H1 (cell line): ENCODE data around the gene CTSA. TPM values are rescaled to one million over a fixed set of nuclear protein-coding genes. Genes with fewer than 3 reads are reported as not detected.

Experiments used
- CTCF ChIA-PET: fragments of 300-600 bp; sonication (Branson Sonifier 250); formaldehyde crosslinking; loops from one replicate; lab custom pipeline; 2021; ENCODE audit not compliant: partially characterized antibody; lab: Charles Lee
- POLR2A ChIA-PET: fragments of 300-600 bp; sonication (Branson Sonifier 250); formaldehyde crosslinking; loops from one replicate; lab custom pipeline; 2021; ENCODE audit warnings: inconsistent platforms; ENCODE audit not compliant: partially characterized antibody; lab: Charles Lee
- DNase-seq, 2 experiments: peaks; one replicate each; pipeline versions ENCODE4 v3.0.0 to v3.0.0-alpha.2; 2010 to 2022; ENCODE audit warnings: low spot score in 2 of 2, low read depth in 1 of 2, mixed read lengths in 1 of 2
- FAIRE-seq: peaks from 2 replicates; lab custom pipeline; 2011; peaks lifted over from hg19 to GRCh38; lab: Jason Lieb, UNC
- H2AFZ ChIP-seq: 2 replicates; pipeline ENCODE4 v1.8.1; 2012; ENCODE audit warnings: low read length, inconsistent platforms
- H2AK5ac ChIP-seq: 2 replicates; pipeline ENCODE4 v1.6.1; 2013; ENCODE audit warnings: low read depth, low read length
- H2BK120ac ChIP-seq: replicated peaks from 2 replicates; pipeline ENCODE3; 2013; ENCODE audit warnings: low read depth, low read length, inconsistent platforms
- H2BK12ac ChIP-seq: 2 replicates; pipeline ENCODE4 v1.6.1; 2013; ENCODE audit warnings: low read depth, low read length
- H2BK15ac ChIP-seq: 2 replicates; pipeline ENCODE4 v1.6.1; 2013; ENCODE audit warnings: low read length
- H2BK20ac ChIP-seq: 2 replicates; pipeline ENCODE4 v1.6.1; 2013; ENCODE audit warnings: low read length
- H2BK5ac ChIP-seq: 2 replicates; pipeline ENCODE4 v1.6.1; 2013; ENCODE audit warnings: low read depth, low read length
- H3K14ac ChIP-seq: 2 replicates; pipeline ENCODE4 v1.6.1; 2013; ENCODE audit warnings: inconsistent platforms; ENCODE audit not compliant: insufficient read length
- H3K18ac ChIP-seq: 2 replicates; pipeline ENCODE4 v1.6.1; 2013; ENCODE audit warnings: low read length; ENCODE audit errors: extremely low read depth
- H3K23ac ChIP-seq: 2 replicates; pipeline ENCODE4 v1.6.1; 2013; ENCODE audit warnings: inconsistent platforms; ENCODE audit not compliant: insufficient read length
- H3K23me2 ChIP-seq: 2 replicates; pipeline ENCODE4 v1.6.1; 2013; ENCODE audit warnings: low read depth, low read length
- H3K27ac ChIP-seq: 2 replicates; pipeline ENCODE4 v1.6.1; 2011; ENCODE audit warnings: low read depth, low read length, inconsistent platforms
- H3K27me3 ChIP-seq, 4 experiments: replicated peaks in 1 of 4; 1 replicate in 1 of 4; 2 replicates in 3 of 4; pipeline versions ENCODE4 v1.6.1 to v1.8.1; 2011 to 2013; ENCODE audit warnings: low read length in 3 of 4, mild to moderate bottlenecking in 3 of 4, inconsistent platforms in 2 of 4, mixed read lengths in 2 of 4, moderate library complexity in 1 of 4; ENCODE audit not compliant: control insufficient read depth in 3 of 4, insufficient read depth in 3 of 4; ENCODE audit errors: extremely low read depth in 1 of 4
- H3K36me3 ChIP-seq, 4 experiments: 2 replicates each; pipeline versions ENCODE4 v1.6.1 to v1.8.1; 2011 to 2013; ENCODE audit warnings: mild to moderate bottlenecking in 4 of 4, low read length in 3 of 4, moderate library complexity in 2 of 4, control low read depth in 1 of 4, inconsistent platforms in 1 of 4; ENCODE audit not compliant: insufficient read depth in 4 of 4, control insufficient read depth in 2 of 4
- H3K4ac ChIP-seq: replicated peaks from 2 replicates; pipeline ENCODE3; 2013; ENCODE audit warnings: low read length, low read depth, mixed read lengths, inconsistent platforms; ENCODE audit not compliant: insufficient read length
- H3K4me1 ChIP-seq, 4 experiments: replicated peaks in 1 of 4; 1 replicate in 1 of 4; 2 replicates in 3 of 4; pipeline versions ENCODE4 v1.6.1 to v1.8.1; 2011 to 2013; ENCODE audit warnings: low read length in 3 of 4, inconsistent platforms in 2 of 4, mixed read lengths in 1 of 4; ENCODE audit not compliant: insufficient read depth in 4 of 4, control insufficient read depth in 3 of 4
- H3K4me2 ChIP-seq, 2 experiments: 2 replicates each; pipeline versions ENCODE4 v1.6.1 to v1.8.1; 2011 to 2013; ENCODE audit warnings: low read depth in 2 of 2, low read length in 2 of 2, control low read depth in 1 of 2, inconsistent platforms in 1 of 2, mild to moderate bottlenecking in 1 of 2; ENCODE audit not compliant: insufficient read depth in 1 of 2
- H3K4me3 ChIP-seq, 4 experiments: fragments of 200-600, 300-600 bp in 1 of 4; sonication (generic), shearing (Covaris generic), sonication (Bioruptor Twin) in 1 of 4; 2 replicates each; pipeline versions ENCODE4 v1.5.1 to v1.8.1; 2011 to 2016; ENCODE audit warnings: low read length in 4 of 4, low read depth in 3 of 4, control low read depth in 2 of 4, inconsistent platforms in 2 of 4, mild to moderate bottlenecking in 2 of 4, mixed read lengths in 1 of 4, moderate library complexity in 1 of 4; ENCODE audit not compliant: insufficient read depth in 2 of 4; ENCODE audit errors: extremely low read depth in 1 of 4
- H3K56ac ChIP-seq: replicated peaks from 2 replicates; pipeline ENCODE3; 2013; ENCODE audit warnings: low read depth, mild to moderate bottlenecking, mixed read lengths, low read length, inconsistent platforms; ENCODE audit not compliant: insufficient read length
- H3K79me1 ChIP-seq: 2 replicates; pipeline ENCODE4 v1.6.1; 2013; ENCODE audit warnings: low read depth, low read length, control low read depth
- H3K79me2 ChIP-seq, 2 experiments: 2 replicates each; pipeline versions ENCODE4 v1.6.1 to v1.8.1; 2012 to 2013; ENCODE audit warnings: low read length in 2 of 2, mild to moderate bottlenecking in 2 of 2, inconsistent platforms in 1 of 2; ENCODE audit not compliant: insufficient read depth in 2 of 2, control insufficient read depth in 1 of 2
- H3K9ac ChIP-seq, 4 experiments: replicated peaks in 1 of 4; 1 replicate in 1 of 4; 2 replicates in 3 of 4; pipeline versions ENCODE4 v1.6.1 to v1.8.1; 2011 to 2013; ENCODE audit warnings: low read depth in 3 of 4, low read length in 3 of 4, control low read depth in 2 of 4, mild to moderate bottlenecking in 2 of 4, moderate library complexity in 2 of 4, inconsistent platforms in 1 of 4; ENCODE audit errors: extremely low read depth in 1 of 4
- H3K9me3 ChIP-seq, 2 experiments: 2 replicates each; pipeline versions ENCODE4 v1.6.1 to v1.8.1; 2012 to 2013; ENCODE audit warnings: mild to moderate bottlenecking in 2 of 2, moderate library complexity in 2 of 2, control low read depth in 1 of 2, inconsistent platforms in 1 of 2, low read depth in 1 of 2, low read length in 1 of 2, mixed read lengths in 1 of 2; ENCODE audit not compliant: insufficient read depth in 2 of 2
- H4K20me1 ChIP-seq, 2 experiments: replicated peaks in 1 of 2; 2 replicates each; pipeline versions ENCODE3 to v1.8.1; 2011 to 2013; ENCODE audit warnings: inconsistent platforms in 2 of 2, low read length in 2 of 2, mild to moderate bottlenecking in 1 of 2; ENCODE audit not compliant: insufficient read depth in 2 of 2, control insufficient read depth in 1 of 2
- H4K5ac ChIP-seq: 2 replicates; pipeline ENCODE4 v1.6.1; 2013; ENCODE audit warnings: low read length, low read depth, mixed read lengths, inconsistent platforms; ENCODE audit not compliant: insufficient read length
- H4K8ac ChIP-seq: 2 replicates; pipeline ENCODE4 v1.8.0; 2013; ENCODE audit warnings: mild to moderate bottlenecking, moderate library complexity, low read length, inconsistent platforms; ENCODE audit not compliant: insufficient read depth; ENCODE audit errors: extremely low read depth
- H4K91ac ChIP-seq: replicated peaks from 2 replicates; pipeline ENCODE3; 2013; ENCODE audit warnings: low read length, mixed read lengths, inconsistent platforms; ENCODE audit not compliant: insufficient read length
- EZH2 ChIP-seq: fragments of 200-600 bp; sonication (generic); IDR thresholded peaks from 2 replicates; pipeline ENCODE4 v1.7.1; 2012; ENCODE audit warnings: low read depth, mild to moderate bottlenecking, moderate library complexity, low read length, inconsistent platforms; ENCODE audit not compliant: severe bottlenecking
- KDM1A ChIP-seq: fragments of 200-600, 300-600 bp; sonication (generic); IDR thresholded peaks from 2 replicates; pipeline ENCODE4 v1.7.1; 2016; ENCODE audit warnings: mild to moderate bottlenecking, low read length, borderline replicate concordance
- NRF1 ChIP-seq: IDR thresholded peaks from 2 replicates; pipeline ENCODE4 v1.6.1; 2011; ENCODE audit warnings: mild to moderate bottlenecking, low read depth, low read length, improper control_type of control experiment
- PHF8 ChIP-seq: fragments of 200-600 bp; sonication (generic); conservative IDR thresholded peaks from 2 replicates; pipeline ENCODE4 v1.7.1; 2012; ENCODE audit warnings: low read depth, mild to moderate bottlenecking, inconsistent platforms, low read length, moderate library complexity
- POLR2AphosphoS5 ChIP-seq: IDR thresholded peaks from 2 replicates; pipeline ENCODE4 v1.6.1; 2011; ENCODE audit warnings: low read depth, low read length
- RBBP5 ChIP-seq: IDR thresholded peaks from 2 replicates; pipeline ENCODE4 v1.7.1; 2012; ENCODE audit warnings: low read depth, mild to moderate bottlenecking, inconsistent platforms, low read length, moderate library complexity, borderline replicate concordance
- SAP30 ChIP-seq: fragments of 300-600 bp; sonication (generic); IDR thresholded peaks from 2 replicates; pipeline ENCODE4 v1.7.1; 2012; ENCODE audit warnings: low read length, moderate library complexity, mild to moderate bottlenecking, inconsistent platforms; ENCODE audit not compliant: insufficient read depth, insufficient replicate concordance
- SUZ12 ChIP-seq: fragments of 200-600 bp; sonication (generic); IDR thresholded peaks from 2 replicates; pipeline ENCODE4 v1.6.1; 2012; ENCODE audit warnings: mild to moderate bottlenecking, inconsistent platforms, low read length, moderate library complexity, mixed read lengths
- TAF1 ChIP-seq: IDR thresholded peaks from 2 replicates; pipeline ENCODE4 v1.6.1; 2011; ENCODE audit warnings: mild to moderate bottlenecking, low read depth, low read length
- TBP ChIP-seq: IDR thresholded peaks from 2 replicates; pipeline ENCODE4 v1.6.1; 2011; ENCODE audit warnings: low read depth, low read length, improper control_type of control experiment
- TEAD4 ChIP-seq: IDR thresholded peaks from 2 replicates; pipeline ENCODE4 v1.6.1; 2012; ENCODE audit warnings: low read depth, low read length, inconsistent platforms, mixed read lengths
- ZNF274 ChIP-seq: IDR thresholded peaks from 2 replicates; pipeline ENCODE4 v1.7.0; 2012; ENCODE audit warnings: low read length, borderline replicate concordance; ENCODE audit errors: extremely low read depth
- WGBS, 2 experiments: shearing (Covaris generic) in 1 of 2; methylation state at CpG; one replicate each; pipeline versions ENCODE4 v1.1.6 to v1.1.7; 2013 to 2015; ENCODE audit warnings: low lambda C conversion rate in 2 of 2, mixed read lengths in 2 of 2, inconsistent platforms in 1 of 2, low coverage in 1 of 2, missing lambda C conversion rate in 1 of 2; ENCODE audit not compliant: insufficient replicate concordance in 2 of 2, insufficient coverage in 1 of 2, insufficient read length in 1 of 2; ENCODE audit errors: extremely low coverage in 1 of 2, missing lambda C conversion rate in 1 of 2; 5-methylcytosine and 5-hydroxymethylcytosine counted together
- polyA plus RNA-seq, 7 experiments: library from polyadenylated mRNA; depleted of rRNA in 3 of 7; stranded (reverse) in 5 of 7; unstranded in 2 of 7; fragments of >200 nt in 5 of 7; fragments of 200-250 nt in 2 of 7; gene quantifications; 1 replicate in 5 of 7; 2 replicates in 1 of 7; 4 replicates in 1 of 7; pipeline versions ENCODE4 v1.2.1 to v1.2.3, GENCODE V29; 2011 to 2013; ENCODE audit warnings: missing spikeins in 2 of 7, mixed read lengths in 2 of 7
- total RNA-seq: library from RNA; stranded (reverse); fragmentation: NEBNext Ultra II Directional; extraction: Animal tissue kit (Norgen Biotek cat#: 25700); gene quantifications from 2 replicates; pipeline ENCODE4 v1.2.1, GENCODE V29; 2021
- TF ChIP-seq, protein P1 (sequence below): IDR thresholded peaks from 2 replicates; pipeline ENCODE4 v1.6.1; 2011; ENCODE audit warnings: low read length, improper control_type of control experiment

Gene CTSA
- total and polyA plus RNA-seq, 2 of the 8 experiments (the other 6 are each of a cell fraction or from before 2014, with no cell fraction given), result 49.7 to 74.0 TPM

DNA sequence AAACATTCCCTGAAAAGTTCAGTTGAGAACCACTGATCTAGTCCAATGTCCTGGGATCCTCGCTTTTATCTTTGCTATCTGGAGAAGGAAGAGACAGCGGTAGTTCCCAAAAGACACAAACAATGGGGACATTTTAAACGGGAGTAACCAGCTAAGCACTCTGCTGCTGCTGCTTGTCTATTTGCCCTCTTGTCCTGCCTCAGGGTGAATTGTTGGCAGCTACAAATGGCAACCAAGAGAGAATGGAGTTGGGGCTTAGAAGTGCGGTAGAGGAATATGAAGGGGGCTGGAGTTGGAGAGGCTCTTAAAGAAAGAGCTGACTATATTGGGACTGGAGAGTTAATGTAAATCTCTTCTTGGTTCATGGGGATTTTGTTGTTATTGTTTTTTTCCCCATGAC lies 16.6 kb upstream of the CTSA start:
- Histone ChIP-seq H2BK5ac (no peak overlapping the region), H2AK5ac (no peak overlapping the region), H3K79me2 (no peaks in the 10 kb centered on the region), H3K9ac (no peak overlapping the region), H3K14ac (no peak overlapping the region), H3K4me1 (no peaks in the 10 kb centered on the region), H3K4ac (no peak overlapping the region), H3K23ac (no peak overlapping the region), H4K8ac (no peak overlapping the region), H3K4me2 (no peak overlapping the region), H2BK15ac (no peak overlapping the region), H3K27ac (no peak overlapping the region), H4K91ac (no peak overlapping the region), H2BK12ac (no peak overlapping the region), H3K18ac (no peak overlapping the region), H4K5ac (no peak overlapping the region), H2AFZ (no peak overlapping the region), H3K27me3 (no peaks in the 10 kb centered on the region), H3K23me2 (no peaks in the 10 kb centered on the region), H3K56ac (no peak overlapping the region), H2BK120ac (no peak overlapping the region), H2BK20ac (no peak overlapping the region), H3K9me3 (no peaks in the 10 kb centered on the region), H3K4me3 (no peak overlapping the region), H3K79me1 (no peaks in the 10 kb centered on the region), H4K20me1 (no peaks in the 10 kb centered on the region), H3K36me3 (peaks cover 0 to 9% (median 7%) of the 10 kb centered on the region in 4 experiments; a peak in 6 of 8 replicates)
- FAIRE-seq (no peak), DNase-seq (no peak)
- CTCF ChIA-PET, result interaction anchor here (0.6 to 1.8 kb wide), 6 partner anchors 10 to 95 kb away, joined by 3 to 5 read pairs (median 3); no protein-coding TSS in a partner anchor
- POLR2A ChIA-PET, result interaction anchor here (0.6 to 2.0 kb wide), 10 partner anchors 8 to 62 kb away, joined by 3 to 7 read pairs (median 4); partner anchors contain the start of genes NEURL2, PCIF1 and UBE2C
- 87% methylated on average over 4 of the region's 4 CpGs; no CpG with 5 or more reads in 1 of the 2 experiments for WGBS, 2 experiments
- TF ChIP-seq, protein P1, sequence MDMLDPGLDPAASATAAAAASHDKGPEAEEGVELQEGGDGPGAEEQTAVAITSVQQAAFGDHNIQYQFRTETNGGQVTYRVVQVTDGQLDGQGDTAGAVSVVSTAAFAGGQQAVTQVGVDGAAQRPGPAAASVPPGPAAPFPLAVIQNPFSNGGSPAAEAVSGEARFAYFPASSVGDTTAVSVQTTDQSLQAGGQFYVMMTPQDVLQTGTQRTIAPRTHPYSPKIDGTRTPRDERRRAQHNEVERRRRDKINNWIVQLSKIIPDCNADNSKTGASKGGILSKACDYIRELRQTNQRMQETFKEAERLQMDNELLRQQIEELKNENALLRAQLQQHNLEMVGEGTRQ, result no peak
- TF ChIP-seq TBP, result no peak
- no peak for TF ChIP-seq POLR2AphosphoS5
- no peak for TF ChIP-seq TEAD4
- no peak for TF ChIP-seq TAF1
- no peak for TF ChIP-seq EZH2
- no peak for TF ChIP-seq NRF1
- TF ChIP-seq KDM1A, result no peak
- no peak for TF ChIP-seq ZNF274
- no peak for TF ChIP-seq SAP30
- no peak for TF ChIP-seq PHF8
- TF ChIP-seq SUZ12, result no peak
- TF ChIP-seq RBBP5, result no peak
